GM18511 (cell line): Measurements from ENCODE around the gene KXD1.
"Not testable (repeated sequence)": the region's sequence is repeated elsewhere in the genome, so short reads cannot be mapped to it uniquely, and the experiment has no call there.

Experiments
- ATAC-seq: cut with Tn5 transposase; IDR thresholded peaks from one replicate; pipeline ENCODE4 v1.9.1; 2021; ENCODE audit warnings: mild to moderate bottlenecking, moderate library complexity; ENCODE audit not compliant: unreplicated experiment

KXD1 gene

DNA sequence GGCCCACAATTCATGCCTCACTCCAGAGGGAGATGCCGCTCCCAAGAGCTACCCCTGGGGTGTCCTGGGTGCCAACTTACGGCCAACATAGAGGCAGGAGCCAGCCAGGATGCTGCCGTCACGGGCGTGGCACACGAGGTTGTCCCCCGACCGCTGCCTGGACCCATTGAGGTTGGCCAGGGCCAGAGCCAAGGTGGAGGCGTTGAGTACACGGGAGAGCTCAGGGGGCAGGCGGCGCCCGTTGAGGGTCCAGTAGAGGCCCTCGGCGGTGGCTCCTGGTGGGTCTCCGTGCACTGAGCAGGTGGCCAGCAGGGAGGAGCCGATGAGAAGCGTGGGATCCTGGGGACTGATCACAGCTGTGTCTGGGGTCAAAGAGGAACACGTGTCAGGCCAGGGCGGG is 41.8 kb downstream of the KXD1 start:
- no peak for ATAC-seq

DNA sequence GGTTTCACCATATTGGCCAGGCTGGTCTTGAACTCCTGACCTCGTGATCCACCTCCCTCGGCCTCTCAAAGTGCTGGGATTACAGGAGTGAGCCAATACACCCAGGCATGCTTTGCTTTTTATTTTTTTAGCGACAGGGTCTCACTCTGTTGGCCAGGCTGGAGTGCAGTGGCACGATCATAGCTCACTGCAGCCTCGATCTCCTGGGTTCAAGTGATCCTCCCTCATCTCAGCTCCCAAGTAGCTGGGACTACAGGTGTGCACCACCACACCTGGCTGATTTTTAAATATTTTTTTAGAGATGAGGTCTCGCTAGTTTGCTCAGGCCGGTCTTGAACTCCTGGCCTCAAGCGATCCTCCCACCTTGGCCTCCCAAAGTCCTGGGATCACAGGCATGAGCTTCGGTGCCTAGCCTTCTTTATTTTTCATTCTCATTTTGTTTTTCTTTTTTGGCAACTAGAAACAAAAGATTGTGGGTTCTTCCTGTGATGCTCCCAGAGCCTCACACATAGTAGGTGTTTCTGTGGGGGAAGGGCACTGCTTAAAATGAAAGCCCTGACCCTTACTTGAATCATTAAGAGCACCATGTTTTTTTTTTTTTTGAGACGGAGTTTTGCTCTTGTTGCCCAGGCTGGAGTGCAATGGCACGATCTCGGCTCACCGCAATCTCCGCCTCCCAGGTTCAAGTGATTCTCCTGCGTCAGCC is 43.2 kb downstream of the KXD1 start:
- not testable (repeated sequence) for ATAC-seq

DNA sequence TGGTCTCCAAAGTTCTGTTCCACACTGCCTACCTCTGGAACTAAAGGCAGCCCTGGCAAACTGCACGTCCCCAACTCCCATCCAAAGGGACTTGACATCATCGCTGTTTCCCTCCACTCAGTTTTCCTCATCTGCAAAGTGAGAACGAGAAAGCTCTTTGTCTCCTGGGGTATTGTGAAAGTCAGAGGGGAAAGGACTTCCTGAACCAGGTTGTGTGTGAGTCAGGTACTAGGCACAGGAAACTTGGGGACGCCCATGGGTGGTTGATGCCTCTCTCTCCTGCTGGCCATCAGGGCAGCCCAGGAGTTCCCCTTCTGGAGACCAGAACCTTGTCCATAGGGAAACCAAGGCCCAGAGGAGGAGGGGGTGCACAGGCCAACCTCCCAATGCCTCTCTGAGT is 44.2 kb downstream of the KXD1 start:
- no peak for ATAC-seq

DNA sequence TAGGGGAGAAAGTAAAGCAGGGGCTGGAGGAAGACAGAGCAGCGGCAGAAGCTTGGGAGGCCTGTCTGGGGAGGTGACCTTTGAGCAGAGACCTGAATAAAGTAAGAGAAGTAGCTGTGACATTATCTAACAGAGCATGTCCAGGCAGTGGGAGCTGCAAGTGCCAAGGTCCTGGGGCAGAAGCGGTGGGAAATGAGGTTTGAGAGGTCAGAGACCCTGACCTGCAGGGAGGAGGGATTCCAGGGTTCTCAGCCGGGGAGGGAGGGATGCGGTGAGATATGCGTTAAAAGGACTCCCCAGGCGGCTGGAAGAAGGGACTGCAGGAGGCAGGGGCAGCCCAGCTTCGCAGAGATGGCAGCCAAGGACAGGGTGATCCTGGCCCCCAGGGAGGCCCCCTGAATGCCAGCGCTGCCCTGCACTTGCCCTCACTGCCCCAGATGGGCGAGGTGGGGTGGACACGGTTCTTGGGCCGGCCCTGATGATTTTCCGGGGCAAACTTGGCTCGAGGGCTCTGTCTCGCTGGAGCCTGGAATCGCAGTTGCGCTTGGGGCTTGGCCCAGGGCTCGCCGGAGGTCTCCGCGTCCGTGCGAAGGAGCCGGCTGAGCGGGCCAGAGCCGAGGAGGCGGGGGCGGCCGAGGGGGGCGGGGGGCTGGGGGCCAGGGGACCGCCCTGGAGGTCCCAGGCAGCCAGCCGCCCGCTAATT is 45.7 kb downstream of the KXD1 start:
- ATAC-seq = no peak

DNA sequence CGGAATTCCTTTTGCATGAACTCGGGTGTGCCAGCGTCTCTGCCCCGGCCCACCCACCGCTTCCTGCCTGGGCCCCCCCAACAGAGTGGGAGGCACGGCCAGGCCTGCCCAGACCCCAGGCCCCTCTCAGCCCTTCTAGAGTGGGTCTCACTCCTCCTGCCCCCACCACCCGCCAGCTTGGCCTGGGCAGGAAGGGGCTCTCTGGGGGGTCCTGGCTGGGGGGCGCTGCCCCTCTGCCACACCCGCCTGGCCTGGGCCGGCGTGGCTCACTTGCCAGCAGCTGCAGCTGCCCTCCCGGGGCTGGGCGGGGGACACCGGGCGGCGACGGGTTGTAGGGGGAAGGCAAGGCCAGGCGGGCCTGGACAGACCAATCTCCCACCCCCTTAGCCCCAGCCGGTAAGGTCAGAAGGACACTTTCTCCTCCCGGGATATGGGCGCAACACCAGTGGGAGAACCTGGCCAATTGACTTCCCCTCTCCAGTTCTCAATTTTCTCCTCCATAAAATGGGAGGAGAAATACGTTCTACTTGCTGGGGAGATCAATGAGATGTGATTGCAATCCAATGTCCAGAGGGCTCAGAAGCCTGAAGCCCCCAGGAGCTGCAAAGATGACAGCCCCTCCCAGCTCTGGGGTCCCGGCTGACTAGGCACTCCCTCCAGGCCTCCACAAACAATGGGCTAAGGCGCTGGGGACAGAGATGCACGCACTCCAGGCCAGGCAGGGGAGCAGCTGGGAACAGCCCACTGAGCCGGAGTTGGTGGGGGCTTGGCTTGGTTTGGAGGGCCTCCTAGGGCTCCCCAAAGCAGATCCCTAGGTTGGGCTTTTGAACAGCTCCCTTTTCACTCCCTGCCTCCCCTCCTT is 46.5 kb downstream of the KXD1 start:
- no peak for ATAC-seq

DNA sequence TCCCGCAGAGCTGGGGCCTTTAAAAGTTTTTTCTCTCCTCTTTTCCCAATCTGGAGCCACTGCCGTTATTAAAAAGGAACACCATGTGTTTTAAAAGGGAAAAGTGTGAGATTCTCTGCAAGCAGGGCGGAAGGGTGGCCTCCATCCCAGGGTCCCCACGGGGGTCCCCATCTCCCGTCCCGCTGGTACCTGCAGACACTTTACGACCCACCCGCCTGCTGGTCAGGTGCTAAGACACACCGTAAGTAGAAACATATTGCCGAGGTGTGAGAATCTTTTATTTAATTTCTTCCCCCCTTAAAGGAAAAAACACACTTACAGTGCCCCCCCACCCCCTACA is 47.1 kb downstream of the KXD1 start:
- ATAC-seq = no peak

DNA sequence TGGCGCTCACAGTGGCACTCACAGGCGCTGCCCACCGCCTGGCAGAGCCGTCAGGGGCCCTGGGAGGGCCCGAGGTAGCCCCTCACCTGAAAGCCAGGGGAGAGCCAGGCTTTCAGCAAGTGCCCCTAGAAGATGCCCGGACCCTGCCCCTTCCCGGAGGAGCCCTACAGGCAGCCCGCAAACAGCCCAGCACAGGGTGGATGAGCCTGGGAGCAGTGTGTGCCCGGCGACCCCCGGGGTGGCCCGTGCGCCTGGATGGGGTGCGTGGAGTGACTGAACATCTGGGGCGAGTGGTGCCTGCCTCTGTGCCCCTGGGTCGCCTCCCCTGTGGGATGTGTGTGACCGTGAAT is 47.5 kb downstream of the KXD1 start:
- ATAC-seq = no peak

DNA sequence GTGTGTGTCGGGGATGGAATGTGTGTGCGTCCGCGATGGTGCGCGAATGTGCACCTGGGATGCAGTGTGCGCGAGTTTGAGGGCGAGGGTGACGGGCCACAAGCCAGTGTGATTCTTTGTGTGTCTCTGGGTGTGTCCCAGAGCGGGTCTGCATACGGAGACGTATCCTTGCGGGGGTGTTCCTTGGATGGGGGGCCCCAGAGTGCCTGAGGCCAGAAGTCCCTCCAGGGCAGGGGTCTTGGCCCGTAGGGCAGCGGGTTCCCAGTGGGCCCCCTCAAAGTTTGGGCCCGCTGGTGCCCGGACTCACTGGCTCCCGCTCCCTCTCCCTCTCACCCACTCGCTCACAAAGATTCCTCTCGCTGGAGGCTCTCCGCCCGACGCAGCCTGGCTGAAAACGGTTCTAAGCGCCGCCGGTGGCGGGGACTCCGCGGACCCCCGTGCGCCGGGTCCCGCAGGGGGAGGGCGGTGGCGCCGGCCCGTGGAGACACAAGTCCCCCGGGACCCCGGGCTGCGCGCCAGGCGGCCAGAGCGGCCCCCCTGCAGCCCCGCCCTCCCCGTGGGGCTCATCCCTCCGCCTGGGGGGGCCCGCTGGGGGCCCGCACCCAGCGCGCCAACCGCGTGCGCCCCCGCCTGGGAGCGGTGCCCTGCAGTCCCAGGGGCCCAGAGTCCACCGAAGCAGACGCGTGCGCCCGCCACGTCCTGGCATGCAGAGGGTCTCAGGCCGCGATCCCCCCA is 48.0 kb downstream of the KXD1 start:
- ATAC-seq = no peak

DNA sequence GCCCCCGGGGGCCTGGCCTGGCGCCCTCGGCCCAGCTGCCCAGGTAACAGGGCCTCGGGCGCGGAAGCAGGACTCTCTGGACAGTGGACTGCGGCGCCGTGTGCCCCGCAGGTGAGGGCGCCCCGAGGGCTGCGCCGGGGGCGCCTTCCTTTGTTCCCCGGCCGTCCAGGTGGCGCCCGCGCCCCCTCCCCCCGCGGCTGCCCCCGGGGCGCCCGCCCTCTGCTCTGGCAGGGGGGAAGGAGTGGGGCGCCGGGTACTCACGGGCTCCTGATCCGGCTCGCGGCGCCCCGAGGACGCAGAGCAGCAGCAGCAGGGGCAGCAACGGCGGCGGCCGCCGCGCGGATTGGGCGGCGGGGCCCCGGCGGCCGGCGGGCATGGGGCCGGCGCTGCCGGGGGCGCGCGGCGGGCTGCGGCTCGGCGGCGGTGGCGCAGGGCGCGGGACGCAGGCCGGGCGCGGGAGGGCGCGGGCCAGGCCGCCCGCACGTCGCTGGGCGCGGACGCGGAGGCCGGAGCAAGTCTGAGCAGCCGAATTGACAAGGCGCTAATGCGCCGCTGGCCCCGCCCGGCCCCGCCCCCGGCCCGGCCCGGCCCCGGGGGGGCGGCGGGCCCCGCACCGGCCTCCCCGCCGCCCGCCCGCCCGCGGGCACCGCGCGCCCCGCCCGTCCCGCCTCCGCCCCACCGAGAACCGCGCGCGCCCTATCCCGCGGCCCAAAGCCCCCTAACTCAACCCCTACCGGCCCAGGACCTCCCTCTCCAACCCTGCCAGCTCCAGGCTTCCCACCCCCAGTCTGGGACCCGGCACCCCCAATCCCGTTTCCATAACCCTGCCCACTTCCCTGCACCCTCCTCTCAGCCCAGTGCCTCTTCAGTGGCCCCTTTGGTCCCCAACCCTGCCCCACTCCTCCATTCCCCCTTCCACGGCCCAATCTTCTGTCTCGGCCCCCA is 48.9 kb downstream of the KXD1 start, which contains the start of gene CRLF1:
Gene CRLF1 (minus strand): TSS at position 519 of the 945 bp plus-strand sequence. CDS start 143 bp downstream, at position 376.
- ATAC-seq = no peak

DNA sequence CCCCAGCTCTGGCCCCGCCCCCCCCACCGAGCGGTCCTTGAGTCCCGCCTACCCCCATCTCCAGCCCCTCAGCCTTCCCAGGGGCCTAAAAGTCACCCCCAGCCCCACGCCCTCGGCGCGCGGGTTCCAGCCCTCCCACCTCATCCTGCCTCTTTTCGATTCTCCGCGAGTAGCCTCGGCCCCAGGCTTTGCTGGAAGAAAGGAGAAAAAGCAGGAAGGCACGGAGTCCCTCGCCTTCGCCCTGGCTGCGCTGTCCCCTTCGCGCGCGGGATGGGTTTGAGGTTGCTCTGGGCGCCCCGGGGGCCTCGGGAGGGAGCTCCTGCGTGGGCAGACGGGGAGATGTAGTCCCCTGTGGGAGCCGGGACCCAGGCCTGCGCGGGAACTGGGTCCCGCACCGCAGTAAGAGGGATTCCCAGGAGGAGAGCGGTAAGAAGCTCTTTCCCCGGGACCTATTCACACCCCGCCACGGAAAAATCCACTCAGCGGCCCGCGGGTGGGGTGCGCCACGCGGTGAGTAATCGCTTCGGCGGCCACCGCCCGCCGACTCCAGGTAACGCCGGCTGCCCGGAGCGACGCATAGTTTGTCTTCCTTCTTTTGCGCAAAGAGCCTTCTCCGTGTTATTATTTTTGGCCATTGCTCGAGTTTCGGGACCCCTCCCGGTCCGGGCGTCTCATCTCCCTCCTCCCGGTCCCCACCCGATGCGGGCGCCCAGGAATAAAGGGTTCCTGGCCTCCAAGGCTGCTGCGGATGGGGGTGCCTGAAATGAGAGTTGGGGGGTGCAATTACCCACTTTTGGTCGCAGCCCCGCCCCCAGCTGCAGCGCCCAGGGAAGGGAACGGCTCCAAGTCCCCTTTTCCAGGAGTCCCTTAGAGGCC is 49.8 kb downstream of the KXD1 start:
- ATAC-seq = no peak

DNA sequence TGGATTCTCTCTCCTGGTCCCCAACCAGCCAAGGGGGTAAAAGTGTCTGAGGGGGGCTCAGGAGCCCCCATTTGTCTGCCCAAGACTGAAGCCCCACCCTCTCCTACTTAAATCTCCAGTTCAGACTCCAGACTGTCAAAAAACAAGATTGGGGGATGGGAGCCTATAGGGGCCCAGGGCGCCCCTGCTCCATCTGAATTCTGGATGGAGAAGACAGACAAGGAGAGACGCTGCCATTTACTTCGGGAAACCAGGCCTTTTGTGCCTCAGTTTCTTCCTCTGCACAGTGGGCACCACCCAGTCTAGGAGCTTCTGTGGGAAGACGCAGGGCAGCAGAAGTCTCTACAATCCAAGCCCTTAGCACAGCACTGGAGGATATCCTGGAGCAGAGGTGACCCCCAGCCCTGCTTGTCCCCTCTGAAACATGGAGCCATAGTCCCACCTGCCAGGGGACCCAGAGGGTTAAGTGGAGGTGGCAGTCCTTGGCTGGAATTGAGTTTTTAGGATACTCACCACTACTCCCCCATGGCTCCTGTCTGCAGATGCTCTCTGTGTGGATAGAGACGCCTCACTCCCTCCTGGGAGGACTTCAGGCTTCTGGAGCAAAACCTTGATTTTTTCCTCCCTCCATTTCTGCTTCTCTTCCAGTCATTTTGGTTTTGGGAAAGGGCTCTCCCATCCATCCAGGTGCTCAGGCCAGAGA is 50.6 kb downstream of the KXD1 start:
- ATAC-seq = no peak

DNA sequence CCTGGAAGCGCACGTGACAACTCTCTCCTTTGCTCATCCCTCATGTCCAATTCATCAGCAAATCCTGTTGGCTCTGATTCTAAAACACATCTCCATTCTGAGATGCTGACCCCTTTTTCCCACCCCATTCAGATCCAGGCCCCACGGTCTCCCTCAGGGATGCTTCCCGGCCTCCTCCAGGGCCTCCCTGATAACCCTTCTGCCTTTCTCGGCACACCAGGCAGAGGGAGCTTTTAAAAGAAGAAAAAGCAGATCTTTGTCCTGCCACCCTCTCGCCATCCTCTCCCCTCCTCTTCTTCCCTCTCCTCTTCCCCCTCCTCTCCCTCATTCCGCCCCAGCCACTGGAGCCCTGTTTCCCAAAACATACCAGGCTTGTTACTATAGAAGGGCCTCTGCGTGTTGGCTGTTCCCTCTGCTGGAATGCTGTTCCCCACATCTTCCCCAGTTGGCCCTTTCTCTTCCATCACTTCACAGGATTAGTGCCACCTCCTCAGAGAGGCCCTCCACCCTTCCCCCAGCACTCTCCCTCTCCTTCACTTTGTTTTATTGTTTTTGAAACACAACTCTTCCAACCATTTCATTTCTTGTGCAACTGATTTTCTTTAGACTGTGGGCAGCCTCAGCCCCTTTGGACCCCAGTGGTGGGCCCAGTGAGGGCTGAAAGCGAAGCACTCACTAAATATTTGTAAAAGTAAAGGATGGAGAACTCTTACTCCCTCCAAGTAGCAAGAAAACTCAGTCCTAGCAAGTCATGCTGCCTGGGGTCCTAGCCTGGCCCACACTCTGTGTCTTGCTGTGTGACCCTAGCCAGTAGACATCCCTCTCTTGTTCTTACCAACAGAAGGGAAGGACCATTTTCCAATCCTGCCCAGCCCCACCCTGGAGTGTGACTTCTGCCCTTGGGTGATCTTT is 51.4 kb downstream of the KXD1 start:
- no peak for ATAC-seq

DNA sequence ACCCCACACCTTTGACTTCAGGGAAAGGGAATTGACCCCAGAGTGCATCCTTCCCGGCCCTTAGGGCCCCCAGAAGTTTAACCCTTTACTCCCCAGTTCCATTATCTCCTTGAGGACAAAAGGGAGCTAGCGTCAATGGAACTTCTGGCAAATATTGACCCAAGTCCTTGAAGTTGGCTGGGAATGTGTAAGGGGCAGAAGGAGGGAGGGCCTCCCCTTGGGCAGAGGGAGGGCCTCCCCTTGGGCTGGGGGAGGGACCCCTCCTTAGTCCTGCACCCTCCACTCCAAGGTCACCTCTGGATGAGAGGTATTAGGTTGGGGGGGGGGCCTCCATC is 52.0 kb downstream of the KXD1 start:
- no peak for ATAC-seq

DNA sequence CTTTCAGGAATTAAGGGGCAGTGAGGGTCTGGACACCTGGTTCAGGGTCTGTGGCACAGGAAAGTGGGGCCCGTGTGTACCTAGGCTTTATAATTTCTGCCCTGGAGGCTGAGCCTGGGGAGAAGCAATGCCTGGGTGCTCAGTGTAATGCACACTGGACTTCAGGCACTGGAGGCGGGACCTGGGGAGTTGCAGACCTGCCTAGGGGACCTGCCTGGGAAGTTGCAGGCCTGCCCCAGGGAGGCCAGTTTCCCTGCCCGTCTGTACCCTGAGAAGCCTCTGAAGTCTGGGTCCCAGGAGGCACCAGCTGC is 52.5 kb downstream of the KXD1 start:
- no peak for ATAC-seq

DNA sequence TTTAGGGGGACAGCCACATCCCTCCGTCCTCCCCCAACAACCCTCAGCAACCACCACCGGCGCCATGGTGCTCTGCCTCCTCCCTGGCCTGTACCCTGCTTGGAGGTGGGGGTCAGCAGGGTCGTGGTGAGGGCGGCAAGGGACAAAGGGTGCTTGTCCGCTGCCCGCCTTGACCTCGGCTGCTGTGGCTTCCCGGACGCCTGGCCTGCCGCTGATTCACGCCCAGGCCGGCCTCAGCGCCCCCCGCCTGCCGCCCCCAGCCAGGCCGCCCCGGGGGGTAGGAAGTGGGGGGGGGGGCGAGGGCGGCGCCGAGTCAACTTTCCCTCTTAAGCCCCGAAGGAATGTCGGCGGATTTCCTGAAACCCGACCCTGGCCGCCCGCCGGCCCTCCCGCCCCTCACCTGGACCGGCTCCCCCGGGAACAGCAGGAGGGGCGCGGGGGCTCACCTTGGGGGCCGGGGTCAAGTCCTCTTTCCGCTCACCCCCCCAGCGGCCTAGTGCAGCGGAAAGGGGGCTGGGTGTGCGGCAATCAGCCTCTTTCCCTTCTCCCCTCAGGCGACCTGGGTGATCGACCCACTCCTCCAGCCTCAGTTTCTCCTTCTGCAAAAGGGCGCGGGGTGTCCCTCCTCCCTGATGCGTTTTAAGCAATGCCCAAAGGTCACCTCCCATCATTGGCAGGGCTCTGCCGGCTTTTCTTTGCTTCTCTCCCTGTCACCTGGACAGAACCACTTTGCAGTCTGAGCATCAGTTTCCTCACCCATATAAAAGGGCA is 53.1 kb downstream of the KXD1 start:
- ATAC-seq = no peak

DNA sequence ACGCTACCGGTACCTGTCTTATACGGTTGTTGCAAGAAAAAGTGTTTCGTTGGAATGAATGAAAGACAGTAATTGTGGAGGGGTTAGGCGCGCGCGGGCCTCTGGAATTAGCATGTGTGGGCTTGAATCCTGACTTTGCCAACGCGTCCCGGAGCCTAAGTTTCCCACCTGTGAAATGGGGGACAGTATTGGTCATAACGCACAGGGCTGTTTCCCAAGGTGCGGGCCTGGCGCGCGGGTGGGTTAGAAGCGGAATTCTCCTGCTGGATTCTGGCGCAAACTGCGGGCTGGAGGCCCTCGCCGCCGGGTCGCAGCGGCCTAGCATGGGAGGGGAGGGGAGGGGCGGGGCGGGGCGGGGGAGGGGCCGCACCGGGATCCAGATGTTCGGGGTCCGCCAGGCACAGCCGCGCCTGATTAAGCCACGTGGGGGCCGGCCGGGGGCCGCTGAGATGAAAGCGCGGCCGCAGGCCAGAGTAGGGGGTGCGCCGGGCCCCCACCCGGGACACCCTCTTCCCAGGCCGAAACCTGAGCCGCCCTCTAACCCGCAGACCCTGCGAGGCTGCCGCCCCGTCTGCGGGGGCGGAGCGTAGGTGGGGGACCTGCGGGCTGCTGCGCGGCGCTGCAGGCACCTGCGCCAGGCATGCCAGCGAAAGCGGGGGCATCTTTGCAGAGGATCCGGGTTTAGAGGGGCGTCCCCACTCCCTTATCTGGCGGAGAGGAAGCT is 53.8 kb downstream of the KXD1 start:
- ATAC-seq = no peak
